GM19324 (cell line): ENCODE results near the gene FBXL13.
"Not testable (repeated sequence)": the region's sequence is repeated elsewhere in the genome, so short reads cannot be mapped to it uniquely, and the experiment has no call there.

Source experiments
- ATAC-seq: cut with Tn5 transposase; IDR thresholded peaks from one replicate; pipeline ENCODE4 v1.9.1; 2021; ENCODE audit warnings: mild to moderate bottlenecking, moderate library complexity; ENCODE audit not compliant: unreplicated experiment, low FRiP score

The FBXL13 gene

GRCh38 chr7:102988631-102989560 is 85.7 kb downstream of the FBXL13 start:
- ATAC-seq, result no peak

- no peak for ATAC-seq
Observed at GRCh38 chr7:102988088-102988487, 86.5 kb downstream of the FBXL13 start.

- ATAC-seq, result no peak
Observed at GRCh38 chr7:102985176-102985783, 89.3 kb downstream of the FBXL13 start.

- no peak for ATAC-seq
Observed at GRCh38 chr7:102983602-102984001, 91.0 kb downstream of the FBXL13 start.

- ATAC-seq, result no peak
Observed at GRCh38 chr7:102982235-102982634, 92.4 kb downstream of the FBXL13 start.

- no peak for ATAC-seq
Observed at GRCh38 chr7:102981451-102981850, 93.1 kb downstream of the FBXL13 start.

- no peak for ATAC-seq
Observed at GRCh38 chr7:102979670-102980069, 94.9 kb downstream of the FBXL13 start.

- ATAC-seq, result no peak
Observed at GRCh38 chr7:102978284-102978683, 96.3 kb downstream of the FBXL13 start.

- not testable (repeated sequence) for ATAC-seq
Observed at GRCh38 chr7:102977586-102977985, 97.0 kb downstream of the FBXL13 start.

- no peak for ATAC-seq
Observed at GRCh38 chr7:102976493-102976892, 98.1 kb downstream of the FBXL13 start.

- ATAC-seq, result no peak
Observed at GRCh38 chr7:102975854-102976253, 98.7 kb downstream of the FBXL13 start.

GRCh38 chr7:102974366-102975236 is 100.0 kb downstream of the FBXL13 start:
- no peak for ATAC-seq

- ATAC-seq, result no peak
Observed at GRCh38 chr7:102973096-102973802, 101.3 kb downstream of the FBXL13 start.

GRCh38 chr7:102967798-102968197 is 106.8 kb downstream of the FBXL13 start:
- ATAC-seq, result no peak

GRCh38 chr7:102966465-102966864 is 108.1 kb downstream of the FBXL13 start:
- no peak for ATAC-seq

- not testable (repeated sequence) for ATAC-seq
Observed at GRCh38 chr7:102961993-102962392, 112.6 kb downstream of the FBXL13 start.

GRCh38 chr7:102958004-102958403 is 116.6 kb downstream of the FBXL13 start:
- not testable (repeated sequence) for ATAC-seq

- ATAC-seq, result not testable (repeated sequence)
Observed at GRCh38 chr7:102954359-102954758, 120.2 kb downstream of the FBXL13 start.

- no peak for ATAC-seq
Observed at GRCh38 chr7:102953406-102953805, 121.2 kb downstream of the FBXL13 start.

- ATAC-seq, result no peak
Observed at GRCh38 chr7:102951839-102952238, 122.8 kb downstream of the FBXL13 start.
